ENCODE results near the gene ARHGAP32.

- TF ChIP-seq, protein P1, sequence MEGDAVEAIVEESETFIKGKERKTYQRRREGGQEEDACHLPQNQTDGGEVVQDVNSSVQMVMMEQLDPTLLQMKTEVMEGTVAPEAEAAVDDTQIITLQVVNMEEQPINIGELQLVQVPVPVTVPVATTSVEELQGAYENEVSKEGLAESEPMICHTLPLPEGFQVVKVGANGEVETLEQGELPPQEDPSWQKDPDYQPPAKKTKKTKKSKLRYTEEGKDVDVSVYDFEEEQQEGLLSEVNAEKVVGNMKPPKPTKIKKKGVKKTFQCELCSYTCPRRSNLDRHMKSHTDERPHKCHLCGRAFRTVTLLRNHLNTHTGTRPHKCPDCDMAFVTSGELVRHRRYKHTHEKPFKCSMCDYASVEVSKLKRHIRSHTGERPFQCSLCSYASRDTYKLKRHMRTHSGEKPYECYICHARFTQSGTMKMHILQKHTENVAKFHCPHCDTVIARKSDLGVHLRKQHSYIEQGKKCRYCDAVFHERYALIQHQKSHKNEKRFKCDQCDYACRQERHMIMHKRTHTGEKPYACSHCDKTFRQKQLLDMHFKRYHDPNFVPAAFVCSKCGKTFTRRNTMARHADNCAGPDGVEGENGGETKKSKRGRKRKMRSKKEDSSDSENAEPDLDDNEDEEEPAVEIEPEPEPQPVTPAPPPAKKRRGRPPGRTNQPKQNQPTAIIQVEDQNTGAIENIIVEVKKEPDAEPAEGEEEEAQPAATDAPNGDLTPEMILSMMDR (IDR thresholded peaks at IDR 0.05): no peak
- TF ChIP-seq EP300 (IDR thresholded peaks at IDR 0.05): no peak
Measured at GRCh38 chr11:129145276-129145675, 46.8 kb downstream of the ARHGAP32 start.
